ENCODE results near the gene PLD6. TPM values are rescaled to one million over a fixed set of nuclear protein-coding genes. Genes with fewer than 3 reads are reported as not detected.
"Not testable (repeated sequence)": the region's sequence is repeated elsewhere in the genome, so short reads cannot be mapped to it uniquely, and the experiment has no call there.

Gene PLD6
- total RNA-seq (2.8 TPM), polyA plus RNA-seq (5.1 TPM)

GRCh38 chr17:17206124-17206912 lies at the start of gene PLD6:
PLD6 (minus strand) TSS chr17:17206333; CDS start chr17:17206286, 47 bp downstream.
- Histone ChIP-seq H3K4me1 (ENCODE audit: insufficient read depth) (peaks cover 3% of the 10 kb centered on the region), H3K4me3 (ENCODE audit: low read depth, low read length) (peak within 1 kb of the TSS; percentile 45), H3K27ac (ENCODE audit: low read depth) (peak within 1 kb of the TSS; percentile 89), H3K36me3 (ENCODE audit: insufficient read depth) (no peaks in the 10 kb centered on the region)
- WGBS, result 22% methylated on average over 78 of the region's 78 CpGs
- no peak for DNase-seq (ENCODE audit: extremely low spot score)

GRCh38 chr17:17255689-17256088 lies 49.6 kb upstream of the PLD6 start:
- 94% methylated on average over 11 of the region's 11 CpGs for WGBS
- DNase-seq (ENCODE audit: extremely low spot score), result not testable (repeated sequence)

GRCh38 chr17:17254036-17254435 lies 47.9 kb upstream of the PLD6 start:
- WGBS, result 90% methylated on average over 3 of the region's 3 CpGs

More at GRCh38 chr17:17255689-17256088, 49.6 kb upstream of the PLD6 start:
- not testable (repeated sequence) for H3K4me3 ChIP-seq (ENCODE audit: low read depth, low read length); H3K27ac ChIP-seq (ENCODE audit: low read depth); H3K4me1 ChIP-seq (ENCODE audit: insufficient read depth); H3K36me3 ChIP-seq (ENCODE audit: insufficient read depth)

GRCh38 chr17:17253406-17253805 lies 47.3 kb upstream of the PLD6 start:
- Histone ChIP-seq H3K4me3 (ENCODE audit: low read depth, low read length) (no peak overlapping the region), H3K4me1 (ENCODE audit: insufficient read depth) (no peaks in the 10 kb centered on the region), H3K27ac (ENCODE audit: low read depth) (no peak overlapping the region), H3K36me3 (ENCODE audit: insufficient read depth) (no peaks in the 10 kb centered on the region)
- 84% methylated on average over 3 of the region's 3 CpGs for WGBS
- no peak for DNase-seq (ENCODE audit: extremely low spot score)

More at GRCh38 chr17:17254036-17254435, 47.9 kb upstream of the PLD6 start:
- Histone ChIP-seq H3K36me3 (ENCODE audit: insufficient read depth) (no peaks in the 10 kb centered on the region), H3K27ac (ENCODE audit: low read depth) (no peak overlapping the region), H3K4me1 (ENCODE audit: insufficient read depth) (no peaks in the 10 kb centered on the region), H3K4me3 (ENCODE audit: low read depth, low read length) (no peak overlapping the region)
- DNase-seq (ENCODE audit: extremely low spot score), result no peak

GRCh38 chr17:17252149-17252661 lies 46.1 kb upstream of the PLD6 start:
- H3K36me3 ChIP-seq (ENCODE audit: insufficient read depth), result no peaks in the 10 kb centered on the region
- H3K4me1 ChIP-seq (ENCODE audit: insufficient read depth), result no peaks in the 10 kb centered on the region
- WGBS, result 78% methylated on average over 9 of the region's 9 CpGs
- DNase-seq (ENCODE audit: extremely low spot score), result no peak
- H3K27ac ChIP-seq (ENCODE audit: low read depth), result no peak overlapping the region
- no peak overlapping the region for H3K4me3 ChIP-seq (ENCODE audit: low read depth, low read length)

- H3K4me3 ChIP-seq (ENCODE audit: low read depth, low read length), result no peak overlapping the region
- H3K4me1 ChIP-seq (ENCODE audit: insufficient read depth), result no peaks in the 10 kb centered on the region
- no peaks in the 10 kb centered on the region for H3K36me3 ChIP-seq (ENCODE audit: insufficient read depth)
- H3K27ac ChIP-seq (ENCODE audit: low read depth), result no peak overlapping the region
- 86% methylated on average over 3 of the region's 3 CpGs for WGBS
- DNase-seq (ENCODE audit: extremely low spot score), result no peak
Measured at GRCh38 chr17:17246879-17247278, 40.7 kb upstream of the PLD6 start.

- no peak overlapping the region for H3K4me3 ChIP-seq (ENCODE audit: low read depth, low read length)
- H3K27ac ChIP-seq (ENCODE audit: low read depth), result no peak overlapping the region
- 88% methylated on average over 6 of the region's 6 CpGs for WGBS
- H3K4me1 ChIP-seq (ENCODE audit: insufficient read depth), result no peaks in the 10 kb centered on the region
- no peaks in the 10 kb centered on the region for H3K36me3 ChIP-seq (ENCODE audit: insufficient read depth)
- no peak for DNase-seq (ENCODE audit: extremely low spot score)
Measured at GRCh38 chr17:17243163-17243562, 37.0 kb upstream of the PLD6 start.

GRCh38 chr17:17242246-17242645 lies 36.1 kb upstream of the PLD6 start:
- Histone ChIP-seq H3K36me3 (ENCODE audit: insufficient read depth) (no peaks in the 10 kb centered on the region), H3K4me1 (ENCODE audit: insufficient read depth) (no peaks in the 10 kb centered on the region), H3K27ac (ENCODE audit: low read depth) (no peak overlapping the region), H3K4me3 (ENCODE audit: low read depth, low read length) (no peak overlapping the region)
- WGBS, result 94% methylated on average over 7 of the region's 7 CpGs
- DNase-seq (ENCODE audit: extremely low spot score), result no peak

GRCh38 chr17:17241656-17242055 lies 35.5 kb upstream of the PLD6 start:
- Histone ChIP-seq H3K36me3 (ENCODE audit: insufficient read depth) (no peaks in the 10 kb centered on the region), H3K4me1 (ENCODE audit: insufficient read depth) (no peaks in the 10 kb centered on the region), H3K27ac (ENCODE audit: low read depth) (no peak overlapping the region), H3K4me3 (ENCODE audit: low read depth, low read length) (no peak overlapping the region)
- WGBS, result 91% methylated on average over 10 of the region's 10 CpGs
- DNase-seq (ENCODE audit: extremely low spot score), result no peak

- Histone ChIP-seq H3K4me1 (ENCODE audit: insufficient read depth) (no peaks in the 10 kb centered on the region), H3K4me3 (ENCODE audit: low read depth, low read length) (no peak overlapping the region), H3K27ac (ENCODE audit: low read depth) (no peak overlapping the region), H3K36me3 (ENCODE audit: insufficient read depth) (no peaks in the 10 kb centered on the region)
- 68% methylated on average over 1 of the region's 1 CpG for WGBS
- DNase-seq (ENCODE audit: extremely low spot score), result no peak
Measured at GRCh38 chr17:17239832-17240231, 33.7 kb upstream of the PLD6 start.

GRCh38 chr17:17237026-17237799 lies 31.1 kb upstream of the PLD6 start, which contains the start of gene FLCN:
FLCN (minus strand) TSS chr17:17237168; CDS start chr17:17228137, 9,031 bp downstream.
- no peaks in the 10 kb centered on the region for H3K4me1 ChIP-seq (ENCODE audit: insufficient read depth)

GRCh38 chr17:17236295-17237025 lies 30.3 kb upstream of the PLD6 start:
- H3K27ac ChIP-seq (ENCODE audit: low read depth), result peak overlapping the region; percentile 89
- no peaks in the 10 kb centered on the region for H3K36me3 ChIP-seq (ENCODE audit: insufficient read depth)
- no peak for DNase-seq (ENCODE audit: extremely low spot score)
- H3K4me1 ChIP-seq (ENCODE audit: insufficient read depth), result no peaks in the 10 kb centered on the region
- WGBS, result 1% methylated on average over 31 of the region's 31 CpGs
- H3K4me3 ChIP-seq (ENCODE audit: low read depth, low read length), result peak overlapping the region; percentile 89

More at GRCh38 chr17:17237026-17237799, 31.1 kb upstream of the PLD6 start, which contains the start of gene FLCN:
- peak within 1 kb of the TSS; percentile 89 for H3K27ac ChIP-seq (ENCODE audit: low read depth)
- peak within 1 kb of the TSS; percentile 89 for H3K4me3 ChIP-seq (ENCODE audit: low read depth, low read length)
- H3K36me3 ChIP-seq (ENCODE audit: insufficient read depth), result no peaks in the 10 kb centered on the region
- WGBS, result under 1% methylated on average over 53 of the region's 53 CpGs
- peak; percentile 79 for DNase-seq (ENCODE audit: extremely low spot score)

All from urinary bladder (tissue), 4 donors.